ENCODE data around the gene TNP2.

Gene TNP2

GRCh38 chr16:11276896-11277593 lies 7.9 kb upstream of the TNP2 start:
- DNase-seq (ENCODE audit: low spot score), result no peak

GRCh38 chr16:11276143-11276895 lies 7.2 kb upstream of the TNP2 start, which contains the start of gene PRM2:
TSS of gene PRM2 (minus strand) at chr16:11276480. CDS start at chr16:11276370, 110 bp downstream.
- DNase-seq (ENCODE audit: low spot score), result no peak

- no peak for DNase-seq (ENCODE audit: low spot score)
Measured at GRCh38 chr16:11274964-11275363, 5.8 kb upstream of the TNP2 start.

- no peak for DNase-seq (ENCODE audit: low spot score)
Measured at GRCh38 chr16:11273721-11274324, 4.7 kb upstream of the TNP2 start.

GRCh38 chr16:11272921-11273720 lies 4.0 kb upstream of the TNP2 start, which contains the start of gene PRM3:
TSS of gene PRM3 (minus strand) at chr16:11273629. CDS start at chr16:11273595, 34 bp downstream.
- DNase-seq (ENCODE audit: low spot score), result no peak

GRCh38 chr16:11272484-11272883 lies 3.4 kb upstream of the TNP2 start:
- DNase-seq (ENCODE audit: low spot score), result no peak

- no peak for DNase-seq (ENCODE audit: low spot score)
Measured at GRCh38 chr16:11271610-11272009, 2.5 kb upstream of the TNP2 start.

GRCh38 chr16:11270602-11271162 lies 1.6 kb upstream of the TNP2 start:
- DNase-seq (ENCODE audit: low spot score), result no peak

- DNase-seq (ENCODE audit: low spot score), result no peak
Measured at GRCh38 chr16:11265124-11265523, 4.0 kb downstream of the TNP2 start.

- no peak for DNase-seq (ENCODE audit: low spot score)
Measured at GRCh38 chr16:11264155-11264832, 4.8 kb downstream of the TNP2 start.

- no peak for DNase-seq (ENCODE audit: low spot score)
Measured at GRCh38 chr16:11263737-11264136, 5.4 kb downstream of the TNP2 start.

GRCh38 chr16:11262915-11263314 lies 6.2 kb downstream of the TNP2 start:
- no peak for DNase-seq (ENCODE audit: low spot score)

- DNase-seq (ENCODE audit: low spot score), result no peak
Measured at GRCh38 chr16:11260596-11260966, 8.5 kb downstream of the TNP2 start.

- DNase-seq (ENCODE audit: low spot score), result no peak
Measured at GRCh38 chr16:11259655-11260595, 9.2 kb downstream of the TNP2 start.

- DNase-seq (ENCODE audit: low spot score), result peak; percentile 20
Measured at GRCh38 chr16:11258553-11259492, 10.3 kb downstream of the TNP2 start.

- DNase-seq (ENCODE audit: low spot score), result peak; percentile 80
Measured at GRCh38 chr16:11257131-11257938, 11.8 kb downstream of the TNP2 start.

GRCh38 chr16:11256661-11257130 lies 12.4 kb downstream of the TNP2 start:
- peak; percentile 56 for DNase-seq (ENCODE audit: low spot score)
